ENCODE results near the gene SLC16A12.
"Not testable (repeated sequence)": the region's sequence is repeated elsewhere in the genome, so short reads cannot be mapped to it uniquely, and the experiment has no call there.

The SLC16A12 gene

DNA sequence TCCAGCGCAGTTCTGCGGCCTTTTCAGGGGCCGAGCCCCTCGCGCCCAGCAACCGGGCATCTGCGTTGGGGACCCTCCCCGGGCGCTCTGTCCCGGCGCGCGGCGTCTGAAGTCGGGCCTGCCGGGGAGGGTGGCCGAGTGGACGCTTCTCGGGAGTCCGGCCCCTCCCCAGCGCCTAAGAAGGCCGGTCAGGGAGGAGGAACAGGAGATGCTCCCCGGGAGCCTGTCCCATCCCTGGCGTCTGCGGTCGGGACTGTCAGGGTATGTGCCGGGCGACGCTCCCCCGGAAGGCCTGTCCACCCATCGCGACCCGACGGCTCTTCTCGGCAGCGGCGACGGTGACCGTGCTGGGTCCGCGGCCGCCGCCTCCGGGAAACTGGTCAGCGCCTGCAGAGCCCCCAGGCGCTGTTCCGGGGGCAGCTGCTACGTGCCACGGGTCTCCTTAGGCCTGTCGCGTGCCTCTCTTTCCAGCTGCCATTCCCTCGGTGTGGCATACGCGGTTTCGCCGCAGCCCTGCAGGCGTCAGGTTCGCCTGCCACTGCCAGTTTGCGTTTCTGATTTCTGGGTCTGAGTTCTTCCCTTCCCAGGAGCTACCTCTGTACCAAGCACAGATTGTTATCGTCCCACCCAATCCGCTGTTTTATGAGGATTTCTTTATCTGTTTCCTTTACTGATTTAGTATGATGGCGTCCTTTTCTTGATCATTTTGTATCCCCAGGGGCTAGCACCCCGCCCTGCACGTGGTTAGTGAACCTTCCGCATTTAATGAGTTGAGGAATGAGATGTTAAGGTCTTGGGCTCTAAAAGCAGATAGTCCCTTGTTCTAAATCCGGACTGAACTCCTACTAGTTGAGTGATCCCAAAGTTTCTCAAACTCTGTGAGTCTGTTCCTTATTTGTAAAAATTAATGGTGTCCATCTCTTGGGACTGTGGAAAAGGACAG lies 120.2 kb downstream of the SLC16A12 start:
- peak; percentile 29 for DNase-seq

DNA sequence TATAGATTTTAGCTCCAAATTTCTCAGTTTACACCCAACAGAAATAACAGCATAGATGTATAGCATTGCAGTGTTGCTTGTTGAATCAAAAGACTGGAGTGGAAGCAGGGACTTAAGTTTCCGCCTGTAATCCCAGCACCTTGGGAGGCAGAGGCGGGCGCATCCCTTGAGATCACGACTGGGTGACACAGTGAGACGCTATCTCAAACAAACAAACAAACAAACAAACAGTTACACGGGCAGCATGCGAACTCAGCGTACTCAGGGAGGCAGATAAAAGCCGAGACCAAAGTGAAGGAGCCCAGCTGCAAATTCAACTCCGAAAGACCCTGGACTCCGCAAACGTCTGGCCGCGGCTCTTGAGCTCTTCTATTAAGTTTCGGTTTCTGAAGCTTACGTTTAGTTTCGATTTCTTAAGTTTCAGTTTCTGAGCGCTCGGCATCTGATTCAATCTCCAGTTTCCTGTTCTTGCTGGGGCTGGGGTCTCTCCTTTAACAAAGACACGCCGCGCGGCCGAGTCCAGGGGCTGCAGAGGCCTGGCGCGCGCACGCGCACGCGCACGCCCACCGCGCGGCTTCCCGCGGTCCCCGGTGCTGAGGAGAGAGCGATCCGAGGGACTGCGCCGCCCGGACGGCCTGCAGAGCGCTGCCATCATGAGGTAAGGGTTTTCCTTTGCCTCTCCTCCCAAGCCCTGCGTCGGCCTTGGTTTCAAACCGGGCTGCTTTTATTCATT lies 121.1 kb downstream of the SLC16A12 start, which contains the start of gene IFIT5:
Gene IFIT5 (plus strand): TSS at position 423 of the 733 bp plus-strand sequence. CDS start 231 bp downstream, at position 654.
- peak; percentile 45 for DNase-seq

GRCh38 chr10:89413398-89413912 lies 121.9 kb downstream of the SLC16A12 start:
- no peak for DNase-seq

DNA sequence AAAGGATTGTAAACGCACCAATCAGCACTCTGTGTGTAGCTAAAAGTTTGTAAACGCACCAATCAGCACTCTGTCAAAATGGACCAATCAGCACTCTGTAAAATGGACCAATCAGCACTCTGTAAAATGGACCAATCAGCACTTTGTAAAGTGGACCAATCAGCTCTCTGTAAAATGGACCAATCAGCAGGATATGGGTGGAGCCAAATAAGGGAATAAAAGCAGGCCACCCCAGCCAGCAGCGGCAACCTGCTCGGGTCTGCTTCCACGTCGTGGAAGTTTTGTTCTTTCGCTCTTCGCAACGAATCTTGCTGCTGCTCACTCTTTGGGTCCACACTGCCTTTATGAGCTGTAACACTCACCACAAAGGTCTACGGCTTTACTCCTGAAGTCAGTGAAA lies 123.1 kb downstream of the SLC16A12 start:
- not testable (repeated sequence) for DNase-seq

DNA sequence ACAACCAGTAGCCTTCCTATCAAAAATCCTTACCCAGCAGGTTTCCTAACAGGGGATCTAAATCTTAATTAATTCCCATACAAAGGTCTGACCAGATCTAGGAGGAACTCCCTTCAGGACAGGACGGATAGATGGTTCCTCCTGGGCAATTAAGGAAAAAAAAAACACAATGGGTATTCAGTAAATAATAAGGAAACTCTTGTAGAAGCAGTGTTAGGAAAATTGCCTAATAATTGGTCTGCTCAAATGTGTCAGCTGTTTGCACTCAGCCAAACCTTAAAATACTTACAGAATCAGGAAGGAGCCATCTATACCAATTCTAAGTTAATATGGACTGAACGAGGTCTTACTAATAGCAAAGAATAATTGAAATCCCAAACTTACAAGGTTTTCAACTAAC lies 124.3 kb downstream of the SLC16A12 start:
- not testable (repeated sequence) for DNase-seq

DNA sequence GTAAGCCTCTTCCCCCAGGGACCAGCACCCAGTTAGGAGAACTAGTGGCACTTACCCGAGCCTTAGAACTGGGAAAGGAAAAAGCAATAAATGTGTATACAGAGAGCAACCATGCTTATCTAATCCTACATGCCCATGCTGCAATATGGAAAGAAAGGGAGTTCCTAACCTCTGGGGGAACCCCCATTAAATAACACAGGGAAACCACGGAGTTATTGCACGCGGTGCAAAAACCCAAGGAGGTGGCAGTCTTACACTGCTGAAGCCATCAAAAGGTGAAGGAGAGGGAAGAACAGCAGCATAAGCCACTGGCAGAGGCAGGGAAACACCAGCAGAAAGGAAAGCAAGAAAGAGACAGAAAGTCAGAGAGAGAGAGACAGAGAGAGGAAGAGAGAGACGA lies 124.8 kb downstream of the SLC16A12 start:
- DNase-seq, result not testable (repeated sequence)

DNA sequence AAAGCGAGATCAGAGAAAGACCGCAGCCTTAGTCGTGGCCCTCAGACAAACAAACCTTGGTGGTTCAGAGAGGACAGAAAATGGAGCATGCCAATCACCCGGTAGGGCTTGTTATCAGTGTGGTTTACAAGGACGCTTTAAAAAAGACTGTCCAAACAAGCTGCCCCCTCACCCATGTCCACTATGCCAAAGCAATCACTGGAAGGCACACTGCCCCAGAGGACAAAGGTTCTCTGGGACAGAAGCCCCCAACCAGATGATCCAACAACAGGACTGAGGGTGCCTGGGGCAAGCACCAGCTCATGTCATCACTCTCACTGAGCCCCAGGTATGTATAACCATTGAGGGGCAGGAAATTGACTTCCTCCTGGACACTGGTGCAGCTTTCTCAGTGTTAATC lies 126.1 kb downstream of the SLC16A12 start:
- DNase-seq, result not testable (repeated sequence)

DNA sequence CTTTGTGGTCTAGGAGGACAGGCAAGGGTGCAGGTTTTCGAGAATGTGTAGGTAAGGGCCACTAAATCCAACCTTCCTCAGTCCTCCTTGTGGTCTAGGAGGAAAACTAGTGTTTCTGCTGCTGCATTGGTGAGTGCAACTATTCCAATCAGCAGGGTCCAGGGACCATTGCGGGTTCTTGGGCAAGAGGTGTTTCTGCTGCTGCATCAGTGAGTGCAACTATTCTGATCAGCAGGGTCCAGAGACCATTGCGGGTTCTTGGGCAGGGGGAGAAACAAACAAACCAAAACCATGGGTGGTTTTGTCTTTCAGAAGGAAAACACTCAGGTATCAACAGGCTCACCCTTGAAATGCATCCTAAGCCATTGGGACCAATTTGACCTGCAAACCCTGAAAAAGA lies 127.6 kb downstream of the SLC16A12 start:
- not testable (repeated sequence) for DNase-seq

DNA sequence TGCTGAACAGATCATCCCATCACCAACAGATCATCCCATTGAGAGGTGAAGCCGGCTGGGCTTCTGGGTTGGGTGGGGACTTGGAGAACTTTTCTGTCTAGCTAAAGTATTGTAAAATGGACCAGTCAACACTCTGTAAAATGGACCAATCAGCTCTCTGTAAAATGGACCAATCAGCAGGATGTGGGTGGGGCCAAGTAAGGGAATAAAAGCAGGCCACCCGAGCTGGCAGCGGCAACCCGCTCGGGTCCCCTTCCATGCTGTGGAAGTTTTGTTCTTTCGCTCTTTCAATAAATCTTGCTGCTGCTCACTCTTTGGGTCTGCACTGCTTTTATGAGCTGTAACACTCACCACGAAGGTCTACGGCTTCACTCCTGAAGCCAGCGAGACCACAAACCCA lies 129.2 kb downstream of the SLC16A12 start:
- not testable (repeated sequence) for DNase-seq

GRCh38 chr10:89404104-89405047 lies 131.0 kb downstream of the SLC16A12 start:
- DNase-seq, result no peak

- no peak for DNase-seq
Observed at GRCh38 chr10:89403043-89403442, 132.4 kb downstream of the SLC16A12 start.

GRCh38 chr10:89399956-89400355 lies 135.4 kb downstream of the SLC16A12 start:
- no peak for DNase-seq

DNA sequence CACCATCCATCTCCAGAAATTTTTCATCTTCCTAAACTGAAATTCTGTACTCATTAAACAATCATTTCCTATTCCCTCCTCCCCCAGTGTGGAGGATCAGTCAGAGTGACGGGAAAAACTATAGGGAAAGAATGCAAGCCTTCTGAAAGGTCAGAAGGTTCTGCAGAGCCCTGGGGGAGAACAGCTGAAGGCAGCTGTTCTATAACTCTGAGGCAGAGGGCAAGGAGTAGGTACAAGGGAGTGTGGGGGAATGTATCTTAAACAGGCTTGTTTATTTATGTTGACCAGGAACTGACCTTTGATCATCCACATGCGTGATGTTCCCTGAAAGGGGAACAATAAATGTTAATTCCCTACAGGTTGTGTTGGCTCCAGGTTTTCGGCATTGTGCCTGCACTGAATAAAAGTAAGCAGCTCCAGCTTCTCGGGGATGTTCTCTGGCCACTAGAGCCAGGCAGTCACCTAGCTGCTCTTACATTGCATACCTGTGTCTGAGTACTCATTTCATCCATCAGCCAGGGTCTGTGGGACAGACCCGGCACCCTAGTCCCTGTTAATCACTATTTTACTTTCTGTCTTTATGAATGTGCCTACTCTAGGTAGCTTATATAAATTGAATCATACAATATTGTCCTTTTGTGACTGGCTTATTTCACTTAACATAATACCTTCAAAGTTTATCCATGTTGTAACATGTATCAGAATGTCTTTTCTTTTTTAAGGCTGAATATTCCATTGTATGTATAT lies 137.2 kb downstream of the SLC16A12 start:
- no peak for DNase-seq

DNA sequence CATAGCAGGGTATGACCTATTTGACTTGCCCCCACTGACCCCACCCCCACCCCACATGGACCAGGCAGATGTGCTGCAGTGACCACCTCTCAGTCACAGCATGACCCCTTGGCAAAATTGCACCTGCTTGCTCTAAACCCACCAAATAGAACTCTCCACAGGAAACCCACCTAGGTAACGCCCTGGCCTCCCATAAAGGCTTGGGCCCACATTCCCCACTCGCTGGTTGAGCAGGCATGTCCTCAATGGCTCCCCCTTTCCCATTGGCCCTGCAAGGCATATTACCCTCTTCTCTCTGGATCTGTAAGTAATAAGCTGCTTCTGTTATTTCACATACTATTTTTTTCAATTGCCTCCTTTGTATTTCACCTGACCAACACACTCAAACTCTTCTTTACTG lies 140.3 kb downstream of the SLC16A12 start:
- no peak for DNase-seq

DNA sequence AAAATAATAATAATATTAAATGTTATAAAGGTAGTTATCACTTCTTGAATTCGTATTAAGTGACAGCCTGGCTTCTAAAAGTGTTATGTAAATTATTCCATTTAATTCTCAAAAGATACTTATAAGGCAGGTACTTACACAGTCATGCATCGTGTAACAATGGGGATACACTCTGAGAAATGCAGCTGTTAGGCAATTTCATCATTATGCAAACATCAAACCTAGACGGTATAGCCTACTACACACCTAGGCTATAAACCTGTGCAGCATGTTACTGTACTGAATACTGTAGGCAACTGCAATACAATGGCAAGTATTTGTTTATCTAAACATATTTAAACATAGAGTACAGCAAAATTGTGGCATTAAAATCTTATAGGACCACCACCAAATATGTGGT lies 141.5 kb downstream of the SLC16A12 start:
- no peak for DNase-seq

GRCh38 chr10:89392974-89393373 lies 142.4 kb downstream of the SLC16A12 start:
- no peak for DNase-seq

GRCh38 chr10:89391907-89392756 lies 143.3 kb downstream of the SLC16A12 start, which contains the start of gene IFIT1:
IFIT1 (plus strand) TSS chr10:89392623; CDS start chr10:89392713, 90 bp downstream.
- no peak for DNase-seq

GRCh38 chr10:89391226-89391576 lies 144.2 kb downstream of the SLC16A12 start:
- DNase-seq, result not testable (repeated sequence)

DNA sequence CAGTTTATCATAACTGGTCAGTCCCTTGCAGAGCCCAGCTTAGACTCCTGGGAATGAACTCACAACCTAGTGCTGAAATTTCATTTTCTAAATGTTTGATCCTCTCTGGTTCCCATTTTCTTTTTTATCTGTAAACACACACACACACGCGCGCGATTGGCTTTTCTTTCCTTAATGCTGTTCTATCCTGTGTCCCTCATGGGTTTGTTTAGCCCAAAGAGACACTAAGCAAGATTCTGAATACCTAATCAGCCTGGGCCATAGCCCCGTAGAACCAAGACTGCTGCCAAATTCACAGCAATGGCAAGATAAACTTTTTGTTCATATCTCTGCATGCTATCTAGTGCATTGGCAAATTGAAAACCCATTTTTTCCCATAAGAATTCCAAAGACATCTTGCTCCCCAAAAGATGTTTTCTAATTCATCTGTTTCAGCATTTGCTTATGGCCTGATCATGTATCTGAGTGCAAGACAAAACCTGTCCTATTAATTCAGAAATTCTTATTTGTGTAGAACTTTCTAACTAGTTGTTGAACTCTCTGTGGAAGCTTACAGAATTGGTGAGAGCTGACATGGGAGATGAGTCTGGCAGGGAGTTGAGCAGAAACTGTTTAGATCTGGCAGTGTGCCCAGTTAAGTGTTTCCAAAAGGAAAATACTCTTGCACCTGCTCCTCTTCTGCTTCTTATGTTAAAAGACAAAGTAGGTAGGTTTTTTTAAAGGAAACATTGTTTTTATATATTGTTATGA lies 144.7 kb downstream of the SLC16A12 start:
- no peak for DNase-seq

DNA sequence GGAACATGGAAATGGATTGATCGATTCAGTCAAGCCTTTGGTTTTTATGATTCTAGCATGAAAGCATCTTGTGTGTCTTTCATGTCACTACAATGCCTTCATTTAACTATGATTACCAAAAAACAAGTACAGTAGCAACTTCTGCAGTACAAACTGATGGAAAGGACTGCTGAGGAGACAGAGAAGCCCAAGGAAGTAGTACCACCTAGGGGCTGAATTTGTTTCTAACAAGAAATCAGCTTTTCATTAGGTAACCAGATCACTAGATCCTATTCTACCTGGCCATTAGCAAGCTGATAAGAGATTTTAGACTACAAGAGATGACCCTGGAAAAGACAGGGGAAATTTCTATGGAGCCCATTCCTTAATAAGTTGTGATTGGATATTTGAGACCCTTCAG lies 146.1 kb downstream of the SLC16A12 start:
- DNase-seq, result no peak

Measured in stimulated activated CD4-positive, alpha-beta T cell treated with anti-CD3 and anti-CD28 coated beads, Interleukin-12 subunit alpha, Interleukin-12 subunit beta, amount 100 ng/mL, for 4 hours (primary cell).